Inflammatory macrophage (primary cell): Measurements from ENCODE around the gene STK4.

Experiments used
- DNase-seq, 2 donors: peaks; one replicate each; pipeline ENCODE4 v3.0.0-alpha.2; 2020 to 2022

STK4 gene

DNA sequence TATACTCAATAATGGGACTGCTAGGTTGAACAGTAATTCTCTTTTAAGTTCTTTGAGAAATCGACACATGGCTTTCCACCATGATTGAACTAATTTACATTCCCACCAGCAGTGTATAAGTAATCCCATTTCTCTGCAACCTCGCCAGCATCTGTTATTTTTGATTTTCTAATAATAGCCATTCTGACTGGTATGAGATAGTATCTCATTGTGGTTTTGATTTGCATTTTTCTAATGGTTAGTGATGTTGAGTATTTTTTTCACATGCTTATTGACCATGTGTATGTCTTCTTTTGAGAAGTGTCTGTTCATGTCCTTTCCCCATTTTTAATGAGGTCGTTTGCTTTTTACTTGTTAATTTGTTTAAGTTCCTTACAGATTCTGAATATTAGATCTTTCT, 66.5 kb downstream of the STK4 start:
- DNase-seq: no peak

DNA sequence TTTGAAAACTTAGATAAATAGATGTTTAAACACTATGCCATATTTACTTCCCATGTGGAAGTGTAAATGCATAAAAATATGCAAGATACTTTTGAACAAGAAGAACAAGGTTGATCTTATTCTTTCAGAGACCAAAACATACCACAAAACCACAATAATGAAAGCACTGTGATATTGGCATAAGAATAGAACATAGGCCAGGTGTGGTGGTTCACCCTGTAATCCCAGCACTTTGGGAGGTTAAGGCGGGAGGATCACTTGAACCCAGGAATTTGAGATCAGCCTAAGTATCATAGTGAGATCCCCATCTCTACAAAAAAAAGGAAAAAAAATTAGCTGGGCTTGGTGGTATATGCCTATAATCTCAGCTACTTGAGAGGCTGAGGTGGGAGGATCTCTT, 68.1 kb downstream of the STK4 start:
- no peak for DNase-seq

DNA sequence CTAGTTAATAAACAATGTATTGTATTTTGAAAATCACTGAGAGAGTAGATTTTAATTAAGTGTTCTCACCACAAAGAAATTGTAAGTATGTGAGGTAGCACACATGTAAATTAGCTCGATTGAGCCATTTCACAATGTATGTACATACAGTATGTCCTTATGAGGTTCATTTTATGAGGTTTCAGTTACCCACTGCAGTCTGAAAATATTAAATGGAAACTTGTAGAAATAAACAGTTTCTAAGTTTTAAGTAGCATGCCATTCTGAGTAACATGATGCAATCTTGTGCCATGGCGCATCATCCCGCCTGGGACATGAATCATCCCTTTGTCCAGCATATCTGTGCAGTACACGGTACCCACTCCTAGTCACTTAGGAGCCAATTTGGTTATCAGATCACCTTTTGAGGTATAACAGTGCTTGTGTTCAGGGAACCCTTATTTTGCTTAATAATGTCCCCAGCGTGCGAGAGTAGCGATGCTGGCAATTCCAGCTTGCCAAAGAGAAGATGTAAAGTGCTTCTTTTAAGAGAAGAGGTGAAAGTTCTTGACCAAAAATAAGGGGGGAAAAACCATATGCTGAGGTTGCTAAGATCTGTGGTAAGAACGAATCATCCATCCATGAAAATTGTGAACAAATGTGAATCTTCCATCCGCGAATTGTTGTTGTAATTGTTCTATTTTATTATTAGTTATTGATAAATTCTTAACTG, 69.9 kb downstream of the STK4 start:
- peak in 1 of 2 donors; percentile 17 for DNase-seq

DNA sequence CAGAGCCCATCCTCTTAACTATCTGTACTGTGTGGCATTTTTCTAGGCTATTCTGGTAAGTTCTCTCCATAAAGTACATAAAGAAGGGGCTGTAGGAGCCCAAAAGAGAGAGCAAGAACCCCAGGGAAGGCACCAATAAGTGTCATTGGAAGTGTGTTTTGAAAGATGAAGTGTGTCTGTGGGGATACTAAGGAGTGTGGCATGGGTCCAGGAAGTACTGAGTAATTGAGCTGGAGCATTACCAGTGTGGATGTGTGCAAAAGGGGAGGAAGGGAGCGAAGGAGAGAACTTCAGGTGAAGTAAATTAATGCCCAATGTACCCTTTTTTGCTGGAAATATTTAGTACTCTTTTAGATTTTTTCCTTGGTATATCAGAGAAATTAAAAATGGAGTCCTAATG, 70.7 kb downstream of the STK4 start:
- DNase-seq: no peak

DNA sequence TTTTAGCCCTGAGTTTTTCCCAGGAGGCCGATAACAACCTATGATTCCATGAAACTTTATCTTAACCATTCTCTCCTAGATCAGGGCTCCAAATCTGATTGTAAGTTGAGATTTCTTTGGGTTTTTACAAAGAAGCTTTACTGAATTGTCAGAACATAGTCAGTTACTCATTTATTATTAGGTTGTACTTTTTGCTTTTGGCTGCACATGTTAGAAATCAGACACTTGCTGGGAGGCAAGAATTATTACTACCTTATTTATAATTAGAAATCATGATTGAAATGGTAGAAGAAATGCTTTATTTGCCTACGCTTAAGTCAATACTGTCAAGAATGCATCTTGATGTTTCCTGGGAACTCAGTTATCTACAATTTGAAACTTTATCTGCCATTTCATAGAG, 71.3 kb downstream of the STK4 start:
- no peak for DNase-seq

DNA sequence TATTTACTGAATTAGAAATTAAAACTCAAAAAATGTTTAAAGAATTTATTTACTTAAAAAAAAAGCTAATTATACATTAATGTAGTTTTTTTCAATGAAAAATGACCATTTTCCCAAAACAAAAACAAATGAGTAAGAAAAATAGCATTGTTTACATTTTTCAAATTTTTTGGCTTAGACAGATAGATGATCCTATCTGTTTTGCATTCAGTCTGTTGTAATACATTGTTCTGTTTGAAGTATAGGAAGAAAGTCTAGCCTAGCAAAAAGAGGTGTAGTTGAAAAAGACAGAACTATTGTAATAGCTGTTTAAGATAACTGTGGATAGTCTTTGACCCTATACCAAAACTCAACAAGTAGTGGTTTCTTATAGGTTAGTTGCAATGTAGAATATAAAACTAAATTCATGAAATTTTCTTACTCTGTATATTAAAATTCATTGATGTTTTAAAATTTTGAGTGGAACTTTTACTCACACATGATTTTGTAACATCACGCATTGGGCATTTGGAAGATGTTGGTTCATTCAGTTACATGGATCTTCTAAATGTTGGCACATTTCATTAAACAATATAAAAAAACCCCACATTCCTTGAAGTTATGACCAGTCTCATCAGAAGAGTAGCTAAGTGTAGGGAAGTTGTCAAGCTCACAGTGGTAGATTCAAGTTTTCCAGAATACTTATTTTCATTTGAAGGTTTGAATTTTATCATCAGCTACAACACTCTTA, 72.6 kb downstream of the STK4 start:
- DNase-seq: no peak

DNA sequence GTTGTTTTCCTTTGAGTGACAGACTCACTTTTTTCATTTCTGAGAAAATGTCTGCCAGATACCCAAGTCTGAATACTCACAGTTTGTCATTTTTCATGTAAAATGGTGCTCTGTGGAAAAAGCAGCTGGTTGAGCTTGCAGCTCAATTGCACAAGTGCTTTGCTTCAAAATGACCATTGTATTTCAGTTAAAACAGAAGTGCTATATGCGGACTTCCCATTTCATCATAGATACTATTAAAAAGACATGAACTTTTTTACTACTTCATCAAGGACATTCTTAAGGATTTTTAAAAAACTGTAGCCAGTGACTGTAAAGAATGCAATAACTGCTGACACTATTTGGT, 73.1 kb downstream of the STK4 start:
- peak; percentile 83 to 94 for DNase-seq

DNA sequence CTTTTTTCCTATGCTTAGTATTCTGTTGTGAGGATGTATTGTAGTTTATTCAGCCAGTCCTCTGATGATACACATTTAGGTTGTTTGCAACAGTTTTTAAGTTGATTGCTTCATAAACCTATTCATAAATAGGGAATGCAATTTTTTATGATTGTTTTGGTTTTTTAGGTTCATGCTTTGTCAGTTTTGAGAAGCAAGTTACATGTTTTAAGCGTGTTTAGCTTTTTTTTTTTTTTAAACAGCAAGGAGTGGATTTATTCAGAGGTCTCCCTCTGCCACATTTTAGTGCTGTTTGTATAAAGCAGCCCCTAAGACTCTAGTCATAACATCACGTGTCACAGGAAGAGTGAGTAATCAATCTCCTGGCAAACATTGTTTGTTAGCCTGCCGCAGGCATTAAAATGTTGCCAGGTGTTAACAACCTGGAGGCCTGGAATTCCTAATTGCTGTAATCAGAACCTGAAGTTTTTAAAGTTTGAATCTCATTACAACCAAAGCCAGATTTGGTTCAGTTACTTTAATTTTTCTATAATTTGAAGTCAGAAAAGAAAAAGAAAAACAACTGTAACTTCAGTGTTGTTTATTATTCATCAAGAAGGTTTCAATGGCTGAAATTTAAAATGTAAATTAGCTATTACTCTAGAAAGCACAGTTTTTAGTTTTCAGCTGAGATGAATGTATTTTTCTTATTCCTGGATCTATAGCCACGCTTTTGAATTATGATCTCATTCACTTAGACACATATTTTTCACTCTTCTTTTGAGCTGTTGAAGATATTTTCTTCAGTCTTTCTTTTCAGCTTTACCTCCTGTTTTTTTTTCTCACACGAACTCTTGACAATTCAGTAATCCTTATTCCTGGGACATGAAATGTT, 75.4 kb downstream of the STK4 start:
- peak in 1 of 2 donors; percentile 14 for DNase-seq

DNA sequence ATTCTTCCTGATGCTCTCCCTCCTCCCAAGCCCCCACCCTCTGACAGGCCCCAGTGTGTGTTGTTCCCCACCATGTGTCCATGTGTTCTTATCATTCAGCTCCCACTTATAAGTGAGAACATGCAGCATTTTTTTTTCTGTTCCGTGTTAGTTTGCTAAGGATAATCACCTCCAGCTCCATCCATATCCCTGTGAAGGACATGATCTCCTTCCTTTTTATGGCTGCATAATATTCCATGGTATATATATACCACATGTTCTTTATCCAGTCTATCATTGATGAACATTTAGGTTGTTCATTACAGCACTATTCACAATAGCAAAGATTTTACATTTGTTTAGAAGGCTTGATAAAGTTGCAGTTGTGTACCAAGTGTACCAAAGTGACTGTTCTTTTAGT, 76.7 kb downstream of the STK4 start:
- no peak for DNase-seq

DNA sequence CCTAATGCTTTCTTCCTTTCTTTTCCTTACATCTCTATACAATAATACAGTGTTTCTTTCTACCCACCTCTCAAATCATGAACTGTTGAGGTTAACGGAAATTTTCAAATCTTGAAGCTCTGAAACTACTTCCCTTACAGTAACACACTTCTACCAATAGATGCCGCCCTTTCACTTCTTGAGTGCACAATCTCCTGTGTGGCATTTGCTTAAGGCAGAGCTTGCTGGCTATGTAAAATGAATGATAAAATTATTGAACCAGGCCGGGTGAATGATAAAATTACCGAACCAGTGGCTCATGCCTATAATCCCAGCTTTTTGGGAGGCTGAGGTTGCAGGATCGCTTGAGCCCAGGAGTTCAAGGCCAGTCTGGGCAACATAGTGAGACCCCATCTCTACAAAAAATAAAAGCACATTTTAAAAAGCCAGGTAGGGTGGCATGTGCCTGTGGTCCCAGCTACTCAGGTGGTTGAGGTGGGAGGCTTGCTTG, 77.8 kb downstream of the STK4 start:
- DNase-seq: peak; percentile 61 to 66

DNA sequence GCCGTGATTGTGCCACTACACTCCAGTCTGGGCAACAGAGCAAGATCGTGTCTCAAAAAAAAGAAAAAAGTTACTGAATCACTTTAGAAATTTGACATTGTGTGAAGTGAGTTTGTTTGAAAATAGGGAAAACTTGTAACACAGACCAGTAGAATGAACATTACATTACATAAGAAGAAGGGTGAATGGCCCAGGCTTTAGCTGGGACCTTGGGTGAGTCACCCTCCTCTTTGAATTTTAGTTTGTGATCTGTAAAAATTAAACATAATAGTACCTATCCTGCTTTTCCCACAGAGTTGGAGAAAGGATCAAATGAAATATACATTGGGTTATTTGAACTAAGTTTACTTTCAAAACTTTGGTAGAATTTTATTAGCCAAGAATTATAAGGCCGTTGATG, 78.3 kb downstream of the STK4 start:
- DNase-seq: no peak

DNA sequence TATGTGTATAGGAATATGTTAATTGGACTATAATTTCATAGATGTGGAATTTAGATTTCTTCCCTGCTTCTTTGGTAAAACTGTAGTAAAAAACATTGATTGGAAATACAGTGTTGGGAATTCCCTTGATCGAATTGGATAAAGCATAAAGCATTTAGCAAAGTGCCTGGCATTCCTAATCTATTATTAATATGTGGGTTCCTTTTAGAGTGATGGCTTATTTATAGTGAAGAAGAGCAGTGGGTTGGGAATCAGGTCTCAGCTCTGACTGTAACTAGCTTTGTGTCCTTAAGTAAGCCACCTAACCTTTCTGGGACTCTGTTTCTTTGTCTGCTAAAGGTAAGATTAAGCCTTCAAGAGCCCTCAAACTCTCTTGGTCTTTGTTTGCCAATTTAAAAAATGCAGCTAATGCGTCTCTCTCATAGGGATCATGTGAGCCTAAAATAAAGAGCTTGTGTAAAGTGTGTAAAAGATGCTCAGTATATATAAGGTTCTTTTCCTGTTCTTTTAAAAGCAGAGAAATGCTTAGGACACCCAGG, 81.3 kb downstream of the STK4 start:
- DNase-seq: no peak

DNA sequence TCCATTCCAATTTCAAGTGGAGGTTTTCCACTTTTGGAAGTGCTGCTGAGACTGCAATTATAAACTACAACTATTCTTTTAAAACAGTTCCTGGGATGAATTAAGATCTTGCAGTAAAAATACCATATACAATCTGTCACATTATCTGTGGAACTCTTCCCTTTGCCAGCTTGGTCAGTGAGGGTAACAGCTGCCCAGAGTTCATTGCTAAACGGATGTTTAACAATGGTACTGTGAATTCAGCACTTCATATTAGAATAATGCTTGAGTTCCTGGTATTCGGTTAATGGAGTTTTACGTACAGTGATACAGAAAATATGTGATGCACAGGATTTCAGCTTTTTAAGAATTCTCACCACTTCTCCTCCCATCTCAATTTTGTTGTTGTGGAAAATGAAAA, 83.1 kb downstream of the STK4 start:
- DNase-seq: no peak

DNA sequence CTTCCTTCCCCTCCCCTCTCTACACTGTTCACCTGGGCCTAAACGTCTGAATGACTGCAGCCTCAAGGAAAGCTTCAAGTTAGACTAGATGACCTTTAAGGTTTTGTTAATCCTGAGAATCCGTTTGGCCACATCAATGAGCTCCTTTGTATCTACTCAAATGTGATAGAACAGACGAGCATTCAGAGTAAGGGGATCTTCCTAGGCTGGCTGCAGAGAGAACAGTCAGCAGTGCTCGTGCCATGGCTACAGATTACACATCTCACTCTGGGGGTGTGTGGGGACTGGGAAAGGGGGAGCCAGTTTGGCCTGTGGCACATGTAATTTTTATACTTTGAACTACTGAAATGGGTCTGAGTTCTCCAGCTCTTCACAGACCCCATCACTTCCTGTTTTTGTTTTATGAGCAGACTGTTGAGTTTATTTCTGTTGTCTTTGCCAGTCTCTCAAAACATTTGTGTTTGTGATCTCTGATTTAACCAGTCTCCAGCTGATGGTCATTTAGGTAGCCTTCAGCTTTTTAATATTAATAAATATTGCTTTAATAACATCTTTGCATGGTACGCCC, 83.7 kb downstream of the STK4 start:
- no peak for DNase-seq

DNA sequence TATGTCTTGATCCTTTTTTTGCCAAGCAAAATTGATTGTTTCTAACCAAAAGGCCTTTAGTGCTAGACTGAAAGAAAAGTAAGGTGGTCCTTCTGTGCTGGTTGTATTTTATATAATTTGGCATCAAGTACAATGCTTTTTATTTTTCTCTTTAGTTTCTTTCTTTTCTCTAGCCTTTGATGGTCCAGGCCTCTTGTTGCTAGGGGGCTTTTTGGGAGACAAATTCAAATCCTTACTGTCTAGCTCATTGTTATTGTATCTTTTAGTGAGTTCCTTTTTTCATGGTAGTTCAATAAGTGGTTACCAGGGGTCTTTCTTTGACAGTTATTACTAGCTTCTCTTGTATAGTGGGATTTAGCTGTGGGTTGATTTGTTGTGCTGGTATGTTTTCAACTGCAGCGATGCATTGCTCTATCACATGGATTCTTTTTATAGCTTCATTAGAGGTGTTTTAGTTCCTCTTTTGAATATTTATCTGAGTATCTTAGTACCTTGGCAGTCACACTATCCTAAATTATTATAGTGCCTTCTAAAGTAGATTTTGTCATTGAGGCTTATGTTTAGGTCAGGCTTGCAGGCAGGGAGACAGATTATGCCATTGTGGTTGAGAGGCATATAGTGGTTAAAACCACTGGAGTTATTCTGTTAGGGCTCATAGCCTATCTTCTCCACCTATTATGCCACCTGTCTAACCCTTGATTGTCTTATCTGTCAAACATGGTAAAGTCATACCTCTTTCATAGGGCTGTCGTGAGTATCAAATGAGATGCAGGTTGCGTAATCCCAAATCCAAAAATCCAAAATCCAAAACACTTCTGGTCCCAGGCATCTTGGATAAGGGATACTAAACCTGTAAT, 85.1 kb downstream of the STK4 start:
- no peak for DNase-seq

DNA sequence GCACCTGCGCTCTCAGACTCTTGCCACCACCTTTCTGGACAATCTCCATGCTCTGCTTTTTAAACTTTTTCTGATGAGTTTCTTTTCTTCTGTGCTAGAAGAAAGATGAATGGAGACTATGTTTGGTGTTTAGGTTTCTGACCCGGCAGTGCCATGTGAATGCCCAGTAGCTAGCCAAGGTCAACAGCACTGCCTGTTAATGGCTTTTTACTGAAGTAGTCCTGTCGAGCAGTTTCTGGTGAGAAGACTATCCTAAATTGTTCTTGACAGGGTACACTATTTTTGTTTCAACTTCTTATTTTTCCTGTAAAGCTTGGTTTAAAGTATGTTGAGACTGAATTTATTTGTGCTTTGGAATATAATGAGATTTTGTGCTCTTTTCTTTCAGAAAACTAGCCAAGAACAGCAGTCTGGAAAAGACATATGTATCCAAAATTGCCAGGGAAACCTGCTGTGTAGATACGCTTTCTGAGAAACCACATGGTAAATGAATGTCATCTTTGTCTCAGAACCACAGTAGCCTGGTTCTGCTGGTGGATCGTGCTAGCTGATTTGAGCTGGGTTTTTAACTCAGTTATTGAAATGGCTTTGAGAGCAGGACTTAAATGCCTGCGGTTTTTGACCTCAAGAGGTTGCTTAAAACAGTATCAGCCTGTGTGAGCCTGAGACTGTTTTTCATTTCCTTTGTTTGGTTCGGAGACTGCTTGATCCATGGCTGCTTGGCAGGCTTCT, 86.6 kb downstream of the STK4 start:
- DNase-seq: no peak

DNA sequence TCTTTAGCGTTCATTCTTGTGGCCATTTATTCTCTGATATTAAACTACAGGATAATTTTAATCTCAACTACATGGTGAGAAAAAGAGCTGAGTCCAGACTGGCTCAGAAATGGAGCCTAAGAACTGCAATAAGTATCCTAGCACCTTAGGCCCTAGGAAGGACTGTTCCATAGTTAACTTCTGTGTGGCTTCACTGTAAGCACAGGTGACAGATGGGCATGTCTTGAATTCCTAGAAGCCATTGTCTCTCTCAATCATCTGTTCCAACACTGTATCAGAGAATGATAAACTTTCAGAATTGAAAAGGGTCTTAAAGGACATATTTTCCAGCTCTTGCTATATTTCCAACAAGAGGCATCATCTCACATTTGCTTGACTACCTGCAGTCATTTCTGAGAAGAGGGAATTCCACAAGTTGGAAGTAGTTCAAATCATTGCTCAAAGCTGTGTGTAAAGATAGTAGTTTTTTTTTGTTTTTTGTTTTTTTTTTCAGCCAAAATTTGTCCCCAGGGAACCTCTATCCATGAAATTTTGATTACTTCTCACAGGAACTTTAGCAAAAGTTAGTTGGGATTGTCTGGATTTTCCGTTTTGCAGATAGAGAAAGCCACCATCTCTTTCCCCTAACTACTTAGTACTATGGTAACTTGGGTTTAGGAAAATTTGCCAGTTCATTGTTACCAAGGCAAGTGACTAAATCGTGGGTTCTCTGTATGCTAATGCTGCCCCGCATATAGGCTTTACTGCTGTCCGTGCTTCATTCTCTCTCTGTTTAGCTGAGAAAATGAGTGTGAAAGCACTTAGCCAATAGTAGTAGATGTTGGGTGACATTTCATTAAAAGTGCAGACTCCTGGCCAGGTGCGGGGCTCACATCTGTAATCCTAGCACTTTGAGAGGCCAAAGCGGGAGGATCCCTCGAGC, 87.4 kb downstream of the STK4 start:
- DNase-seq: no peak

DNA sequence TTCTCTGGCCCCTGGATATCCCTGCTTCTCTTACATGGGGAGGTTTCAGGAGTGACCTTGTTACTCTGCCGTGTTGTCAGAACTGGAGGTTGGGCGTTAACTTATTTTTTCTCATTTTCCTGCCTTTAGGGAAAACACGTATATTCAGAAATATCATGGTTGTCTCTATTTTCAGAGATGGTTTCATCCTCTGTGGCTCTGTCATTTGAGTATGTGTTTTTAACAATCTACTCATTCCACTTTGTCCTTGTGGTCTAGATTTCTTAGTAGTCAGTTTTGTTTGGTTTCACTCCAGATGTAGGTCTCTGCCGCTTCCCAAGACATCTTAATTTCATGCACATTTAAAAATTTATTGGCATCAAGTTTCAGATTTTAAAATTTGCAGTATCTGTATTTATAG, 88.7 kb downstream of the STK4 start:
- no peak for DNase-seq

DNA sequence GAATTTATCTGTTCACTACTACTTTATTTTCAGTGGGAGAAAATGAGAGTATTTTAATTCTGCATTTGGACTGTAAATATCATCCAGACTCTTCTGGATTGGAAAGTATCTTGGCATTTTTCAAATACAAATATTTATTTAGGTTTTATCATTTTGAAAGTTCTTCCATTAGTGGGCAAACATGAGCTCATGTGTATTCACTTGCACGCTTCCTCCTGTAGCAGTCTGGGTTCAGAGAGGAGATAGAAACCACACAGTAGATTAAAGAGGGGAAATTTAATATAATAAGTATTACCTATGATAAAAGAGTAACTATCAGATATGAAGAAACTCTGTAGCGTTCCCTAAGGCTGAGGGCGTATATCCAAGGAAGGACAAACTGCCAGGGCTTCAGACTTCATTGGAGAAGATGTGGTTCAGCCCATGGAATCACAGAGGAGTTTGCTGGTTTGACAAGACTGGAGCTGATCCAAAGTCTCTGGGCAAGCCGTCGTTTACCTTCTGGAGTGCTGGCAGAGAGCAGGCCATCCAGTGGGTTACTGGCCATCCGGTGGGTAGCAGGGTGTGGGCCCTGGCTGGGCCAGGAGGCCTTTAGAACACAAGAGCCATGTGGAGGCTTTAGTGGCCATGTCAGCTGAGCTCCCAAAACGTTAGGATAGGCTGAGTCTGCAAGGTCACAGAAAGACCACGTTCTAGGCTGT, 90.3 kb downstream of the STK4 start:
- DNase-seq: no peak
